H9 (cell line): ENCODE results near the gene USB1. TPM values are rescaled to one million over a fixed set of nuclear protein-coding genes. Genes with fewer than 3 reads are reported as not detected.

ENCODE experiments used
- DNase-seq: peaks from one replicate; pipeline ENCODE4 v3.0.0-alpha.2; 2017
- H2AFZ ChIP-seq: one replicate; pipeline ENCODE4 v1.6.1; 2013; ENCODE audit warnings: mild to moderate bottlenecking, low read length, control low read depth, moderate library complexity
- H2AK5ac ChIP-seq: 2 replicates; pipeline ENCODE4 v1.6.1; 2013; ENCODE audit warnings: low read length, control low read depth, mixed read lengths; ENCODE audit not compliant: insufficient read length
- H2BK120ac ChIP-seq: one replicate; pipeline ENCODE4 v1.6.1; 2013; ENCODE audit warnings: low read depth, mild to moderate bottlenecking, low read length, control low read depth, inconsistent platforms; ENCODE audit not compliant: poor library complexity, severe bottlenecking
- H2BK12ac ChIP-seq: 2 replicates; pipeline ENCODE4 v1.6.1; 2013; ENCODE audit warnings: low read length, control low read depth, mixed read lengths, low read depth; ENCODE audit not compliant: insufficient read length
- H2BK15ac ChIP-seq: 2 replicates; pipeline ENCODE4 v1.6.1; 2013; ENCODE audit warnings: low read depth, low read length, control low read depth
- H2BK20ac ChIP-seq: one replicate; pipeline ENCODE4 v1.6.1; 2013; ENCODE audit warnings: low read depth, mild to moderate bottlenecking, low read length, control low read depth, inconsistent platforms; ENCODE audit not compliant: poor library complexity, severe bottlenecking
- H2BK5ac ChIP-seq: 2 replicates; pipeline ENCODE4 v1.6.1; 2013; ENCODE audit warnings: low read length, control low read depth, mixed read lengths; ENCODE audit not compliant: insufficient read length
- H3K14ac ChIP-seq: 2 replicates; pipeline ENCODE4 v1.6.1; 2013; ENCODE audit warnings: low read length, control low read depth; ENCODE audit not compliant: insufficient read depth
- H3K18ac ChIP-seq: 2 replicates; pipeline ENCODE4 v1.6.1; 2013; ENCODE audit warnings: low read depth, mild to moderate bottlenecking, mixed read lengths, low read length, control low read depth; ENCODE audit not compliant: insufficient read length
- H3K23ac ChIP-seq: 2 replicates; pipeline ENCODE4 v1.6.1; 2013; ENCODE audit warnings: low read length, control low read depth, mixed read lengths, low read depth; ENCODE audit not compliant: insufficient read length
- H3K23me2 ChIP-seq: 2 replicates; pipeline ENCODE4 v1.6.1; 2013; ENCODE audit warnings: low read depth, mild to moderate bottlenecking, mixed read lengths, low read length, control low read depth; ENCODE audit not compliant: insufficient read length, poor library complexity, severe bottlenecking
- H3K27ac ChIP-seq: 2 replicates; pipeline ENCODE4 v1.5.1; 2013; ENCODE audit warnings: low read length, control low read depth, mixed read lengths, low read depth; ENCODE audit not compliant: insufficient read length
- H3K27me3 ChIP-seq: 2 replicates; pipeline ENCODE4 v1.6.1; 2013; ENCODE audit warnings: low read length, control low read depth, inconsistent platforms; ENCODE audit not compliant: insufficient read depth
- H3K4ac ChIP-seq: 2 replicates; pipeline ENCODE4 v1.6.1; 2013; ENCODE audit warnings: low read depth, mild to moderate bottlenecking, control low read depth, inconsistent platforms, low read length, moderate library complexity
- H3K4me1 ChIP-seq: 2 replicates; pipeline ENCODE4 v1.6.1; 2013; ENCODE audit warnings: low read length, control low read depth, inconsistent platforms; ENCODE audit not compliant: insufficient read depth
- H3K4me2 ChIP-seq: 2 replicates; pipeline ENCODE4 v1.6.1; 2013; ENCODE audit warnings: low read length, control low read depth, mixed read lengths; ENCODE audit not compliant: insufficient read length, insufficient read depth
- H3K56ac ChIP-seq: 2 replicates; pipeline ENCODE4 v1.6.1; 2013; ENCODE audit warnings: low read depth, mild to moderate bottlenecking, mixed read lengths, low read length, control low read depth; ENCODE audit not compliant: insufficient read length
- H3K79me1 ChIP-seq: 2 replicates; pipeline ENCODE4 v1.6.1; 2013; ENCODE audit warnings: low read depth, mild to moderate bottlenecking, moderate library complexity, low read length, control low read depth, inconsistent platforms; ENCODE audit not compliant: insufficient read depth, poor library complexity, severe bottlenecking
- H3K79me2 ChIP-seq: 2 replicates; pipeline ENCODE4 v1.6.1; 2013; ENCODE audit warnings: low read length, control low read depth, inconsistent platforms; ENCODE audit not compliant: insufficient read depth
- H3K9ac ChIP-seq: 2 replicates; pipeline ENCODE4 v1.6.1; 2013; ENCODE audit warnings: low read length, control low read depth, mixed read lengths; ENCODE audit not compliant: insufficient read length; ENCODE audit errors: extremely low read depth
- H3K9me3 ChIP-seq: one replicate; pipeline ENCODE4 v1.6.1; 2013; ENCODE audit warnings: low read depth, low read length, inconsistent platforms; ENCODE audit not compliant: control insufficient read depth
- H3T11ph ChIP-seq: one replicate; pipeline ENCODE4 v1.6.1; 2013; ENCODE audit warnings: mild to moderate bottlenecking, low read length, control low read depth, inconsistent platforms
- H4K20me1 ChIP-seq: one replicate; pipeline ENCODE4 v1.6.1; 2013; ENCODE audit not compliant: control insufficient read depth, insufficient read length, insufficient read depth
- H4K5ac ChIP-seq: 2 replicates; pipeline ENCODE4 v1.6.1; 2013; ENCODE audit warnings: low read depth, mild to moderate bottlenecking, mixed read lengths, low read length, control low read depth; ENCODE audit not compliant: insufficient read length
- H4K8ac ChIP-seq: replicated peaks from 2 replicates; pipeline ENCODE4 v1.6.1; 2013; ENCODE audit warnings: low read length, control low read depth, mixed read lengths, low read depth; ENCODE audit not compliant: insufficient read length
- H4K91ac ChIP-seq: 2 replicates; pipeline ENCODE4 v1.6.1; 2013; ENCODE audit warnings: low read depth, mild to moderate bottlenecking, moderate library complexity, mixed read lengths, low read length, control low read depth; ENCODE audit not compliant: insufficient read length
- H3K27ac Mint-ChIP-seq, 3 experiments: 2 replicates in 2 of 3; 3 replicates in 1 of 3; pipeline ENCODE4 v1.8.0; 2020 to 2021; ENCODE audit warnings: mixed read lengths in 3 of 3, mild to moderate bottlenecking in 1 of 3, moderate library complexity in 1 of 3
- H3K27me3 Mint-ChIP-seq: 2 replicates; pipeline ENCODE4 v1.8.0; 2021; ENCODE audit warnings: low read depth, mild to moderate bottlenecking, moderate library complexity, mixed read lengths
- H3K36me3 Mint-ChIP-seq, 3 experiments: 2 replicates in 2 of 3; 3 replicates in 1 of 3; pipeline ENCODE4 v1.8.0; 2020 to 2021; ENCODE audit warnings: low read depth in 3 of 3, mixed read lengths in 3 of 3; ENCODE audit not compliant: insufficient read depth in 1 of 3
- H3K4me1 Mint-ChIP-seq, 2 experiments: 2 replicates each; pipeline ENCODE4 v1.8.0; 2020; ENCODE audit warnings: mixed read lengths in 2 of 2
- H3K4me3 Mint-ChIP-seq, 2 experiments: 2 replicates in 1 of 2; 3 replicates in 1 of 2; pipeline ENCODE4 v1.8.0; 2020 to 2021; ENCODE audit warnings: mild to moderate bottlenecking in 2 of 2, mixed read lengths in 2 of 2, moderate library complexity in 1 of 2
- H3K9me3 Mint-ChIP-seq, 2 experiments: 2 replicates in 1 of 2; 3 replicates in 1 of 2; pipeline ENCODE4 v1.8.0; 2020; ENCODE audit warnings: mild to moderate bottlenecking in 2 of 2, mixed read lengths in 2 of 2, moderate library complexity in 1 of 2
- CTCF ChIP-seq: fragments of 200-600 bp; sonication (generic); conservative IDR thresholded peaks from 3 replicates; pipeline ENCODE4 v1.8.0; 2021; ENCODE audit warnings: antibody characterized with exemption, mild to moderate bottlenecking
- WGBS: extraction: QIAGEN DNeasy Blood & Tissue Kit; methylation state at CpG from one replicate; pipeline ENCODE4 v1.1.7; 2013; ENCODE audit warnings: missing lambda C conversion rate, low lambda C conversion rate, mixed read lengths; ENCODE audit not compliant: insufficient read length; ENCODE audit errors: extremely low coverage; 5-methylcytosine and 5-hydroxymethylcytosine counted together
- total RNA-seq: library from RNA; stranded (reverse); gene quantifications from 2 replicates; pipeline ENCODE4 v1.2.1, GENCODE V29; 2021

The USB1 gene
- total RNA-seq, 1 experiment from 2014 or later, result 65.0 TPM

DNA sequence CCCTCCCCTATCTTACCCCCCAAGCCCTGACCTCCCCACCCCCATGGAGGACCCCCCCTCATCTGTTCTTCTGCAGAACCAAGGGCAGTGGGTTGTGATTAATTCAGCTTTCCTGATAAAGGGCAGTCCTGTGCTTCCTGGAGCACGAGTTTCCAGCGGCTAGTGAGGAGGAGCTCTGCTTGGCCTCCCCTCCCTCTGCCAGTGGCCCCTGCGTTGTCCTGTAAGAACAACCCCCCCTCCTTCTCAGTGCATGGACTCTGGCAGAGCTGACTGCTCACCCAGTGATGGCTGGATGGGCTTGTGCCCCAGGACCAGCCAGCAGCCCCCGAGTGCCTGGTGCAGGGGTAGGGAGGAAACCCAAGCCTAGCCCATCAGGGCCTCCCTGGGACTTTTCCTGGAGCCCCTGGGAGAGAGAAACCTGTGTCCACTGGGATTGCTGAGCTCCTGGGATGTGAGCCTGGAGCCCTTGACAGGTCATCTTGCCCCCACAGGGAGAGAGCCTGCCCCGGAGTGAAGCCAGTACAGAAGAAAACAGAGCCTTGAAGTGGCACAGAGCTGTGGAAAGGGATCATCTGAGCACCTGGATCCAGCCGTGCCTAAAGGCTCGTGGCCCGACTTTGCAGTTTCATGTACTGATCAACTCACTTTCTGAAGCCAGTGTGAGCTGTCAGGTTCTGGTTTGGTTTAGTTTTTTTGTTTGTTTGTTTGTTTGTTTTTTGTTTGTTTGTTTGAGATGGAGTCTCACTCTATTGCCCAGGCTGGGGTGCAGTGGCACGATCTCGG is 50.8 kb downstream of the USB1 start:
- H3K36me3 Mint-ChIP-seq, result peaks cover 0 to 4% (median 0%) of the 10 kb centered on the region in 3 experiments; a peak in 2 of 7 replicates
- no peak overlapping the region for H3K9ac ChIP-seq
- H3K4me1 ChIP-seq, result no peaks in the 10 kb centered on the region; the same call in 1 of the 2 replicates
- no peak overlapping the region for H3K18ac ChIP-seq
- peaks cover 8 to 26% of the 10 kb centered on the region in 2 experiments for H3K4me1 Mint-ChIP-seq
- H3K23ac ChIP-seq, result no peak overlapping the region
- H2BK20ac ChIP-seq, result no peak overlapping the region
- no peaks in the 10 kb centered on the region for H3K9me3 ChIP-seq
- H3K27ac Mint-ChIP-seq, result no peak overlapping the region
- no peak overlapping the region for H2AFZ ChIP-seq
- no peak overlapping the region for H2BK15ac ChIP-seq
- H2BK12ac ChIP-seq, result no peak overlapping the region
- H3K27ac ChIP-seq, result no peak overlapping the region
- no peak overlapping the region for H3K4me2 ChIP-seq
- no peak overlapping the region for H2AK5ac ChIP-seq
- no peaks in the 10 kb centered on the region for H3K23me2 ChIP-seq
- H3K56ac ChIP-seq, result no peak overlapping the region
- no peaks in the 10 kb centered on the region for H4K20me1 ChIP-seq
- TF ChIP-seq CTCF, result no peak
- H4K5ac ChIP-seq, result no peak overlapping the region
- no peak overlapping the region for H3T11ph ChIP-seq
- whole genome bisulfite sequencing, result no CpG with 5 or more reads among the region's 10 CpGs
- peaks cover 5% of the 10 kb centered on the region for H3K27me3 Mint-ChIP-seq
- no peak overlapping the region for H3K14ac ChIP-seq
- H3K9me3 Mint-ChIP-seq, result peaks cover 6 to 7% of the 10 kb centered on the region in 2 experiments; a peak in 4 of 5 replicates
- no peaks in the 10 kb centered on the region for H3K79me2 ChIP-seq
- no peak overlapping the region for H3K4ac ChIP-seq
- no peak overlapping the region for H3K4me3 Mint-ChIP-seq
- H3K79me1 ChIP-seq, result no peaks in the 10 kb centered on the region
- H4K91ac ChIP-seq, result no peak overlapping the region
- H2BK5ac ChIP-seq, result no peak overlapping the region
- no peak overlapping the region for H2BK120ac ChIP-seq
- DNase-seq, result no peak
- no peak overlapping the region for H4K8ac ChIP-seq
- H3K27me3 ChIP-seq, result no peaks in the 10 kb centered on the region
